ENCODE measurements around the gene USP15.
"Not testable (repeated sequence)": the region's sequence is repeated elsewhere in the genome, so short reads cannot be mapped to it uniquely, and the experiment has no call there.

USP15 gene

GRCh38 chr12:62332598-62332997 lies 72.4 kb downstream of the USP15 start:
- no peak for FAIRE-seq
- no peak for TF ChIP-seq CTCF (IDR thresholded peaks at IDR 0.05; ENCODE audit: insufficient read depth, missing control alignments)
- no peak for DNase-seq (ENCODE audit: insufficient read length, low spot score)

- no peak for TF ChIP-seq CTCF (IDR thresholded peaks at IDR 0.05; ENCODE audit: insufficient read depth, missing control alignments)
- FAIRE-seq: no peak
- no peak for DNase-seq (ENCODE audit: insufficient read length, low spot score)
Measured at GRCh38 chr12:62335057-62335456, 74.9 kb downstream of the USP15 start.

GRCh38 chr12:62335796-62336195 lies 75.6 kb downstream of the USP15 start:
- TF ChIP-seq CTCF (IDR thresholded peaks at IDR 0.05; ENCODE audit: insufficient read depth, missing control alignments): no peak

GRCh38 chr12:62337643-62338042 lies 77.4 kb downstream of the USP15 start:
- FAIRE-seq; DNase-seq (ENCODE audit: insufficient read length, low spot score): not testable (repeated sequence)

More at GRCh38 chr12:62335796-62336195, 75.6 kb downstream of the USP15 start:
- no peak for FAIRE-seq
- no peak for DNase-seq (ENCODE audit: insufficient read length, low spot score)

GRCh38 chr12:62342614-62343303 lies 82.6 kb downstream of the USP15 start:
- not testable (repeated sequence) for FAIRE-seq; DNase-seq (ENCODE audit: insufficient read length, low spot score)

GRCh38 chr12:62343304-62344120 lies 83.3 kb downstream of the USP15 start:
- not testable (repeated sequence) for DNase-seq (ENCODE audit: insufficient read length, low spot score); FAIRE-seq

GRCh38 chr12:62344731-62345556 lies 84.7 kb downstream of the USP15 start:
- FAIRE-seq; DNase-seq (ENCODE audit: insufficient read length, low spot score): not testable (repeated sequence)

- DNase-seq (ENCODE audit: insufficient read length, low spot score) (no peak), FAIRE-seq (no peak)
- no peak for TF ChIP-seq CTCF (IDR thresholded peaks at IDR 0.05; ENCODE audit: insufficient read depth, missing control alignments)
Measured at GRCh38 chr12:62345667-62346066, 85.5 kb downstream of the USP15 start.

GRCh38 chr12:62346817-62347216 lies 86.6 kb downstream of the USP15 start:
- DNase-seq (ENCODE audit: insufficient read length, low spot score) (no peak), FAIRE-seq (no peak)
- TF ChIP-seq CTCF (IDR thresholded peaks at IDR 0.05; ENCODE audit: insufficient read depth, missing control alignments): no peak

Measured in D721Med (cell line).